Head of caudate nucleus (tissue), 42 donors: ENCODE data around the gene CNOT4.

Experiments
- DNase-seq, 42 donors: peaks; one replicate each; pipeline versions ENCODE4 v3.0.0 to v3.0.0-alpha.2; 2020 to 2021; ENCODE audit warnings: mixed read lengths in 7 of 42
- intact Hi-C: fragments of 100-400 bp; cut with DNase I; formaldehyde crosslinking; loops from one replicate; pipeline ENCODE4 v1.15.0; 2022

The CNOT4 gene

GRCh38 chr7:135414208-135414607 lies 95.7 kb downstream of the CNOT4 start:
- DNase-seq: no peak
- intact Hi-C loops: no loop called here

GRCh38 chr7:135411098-135411497 lies 98.8 kb downstream of the CNOT4 start:
- intact Hi-C loops: no loop called here
- DNase-seq: no peak

- no peak for DNase-seq
- intact Hi-C loops: no loop called here
Observed at GRCh38 chr7:135410543-135410942, 99.4 kb downstream of the CNOT4 start.

GRCh38 chr7:135409845-135410542 lies 99.9 kb downstream of the CNOT4 start:
- no peak for DNase-seq
- intact Hi-C loops: no loop called here

- DNase-seq: no peak
- intact Hi-C loops: no loop called here
Observed at GRCh38 chr7:135407884-135408283, 102.0 kb downstream of the CNOT4 start.

GRCh38 chr7:135406918-135407317 lies 103.0 kb downstream of the CNOT4 start:
- intact Hi-C loops: no loop called here
- no peak for DNase-seq

GRCh38 chr7:135405969-135406368 lies 103.9 kb downstream of the CNOT4 start:
- DNase-seq: no peak
- intact Hi-C loops: no loop called here

GRCh38 chr7:135403302-135403701 lies 106.6 kb downstream of the CNOT4 start:
- no peak for DNase-seq

GRCh38 chr7:135397689-135398088 lies 112.2 kb downstream of the CNOT4 start:
- no peak for DNase-seq
- intact Hi-C loops: no loop called here

More at GRCh38 chr7:135403302-135403701, 106.6 kb downstream of the CNOT4 start:
- intact Hi-C loops: no loop called here

- intact Hi-C loops: no loop called here
- DNase-seq: no peak
Observed at GRCh38 chr7:135392701-135393100, 117.2 kb downstream of the CNOT4 start.

GRCh38 chr7:135391514-135391913 lies 118.4 kb downstream of the CNOT4 start:
- no peak for DNase-seq
- intact Hi-C loops: no loop called here

- DNase-seq: no peak
- intact Hi-C loops: no loop called here
Observed at GRCh38 chr7:135390829-135391228, 119.1 kb downstream of the CNOT4 start.

GRCh38 chr7:135389971-135390370 lies 119.9 kb downstream of the CNOT4 start:
- DNase-seq: no peak
- intact Hi-C loops: no loop called here

GRCh38 chr7:135388616-135389015 lies 121.3 kb downstream of the CNOT4 start:
- DNase-seq: no peak
- intact Hi-C loops: no loop called here

- DNase-seq: no peak
- intact Hi-C loops: no loop called here
Observed at GRCh38 chr7:135386776-135387175, 123.1 kb downstream of the CNOT4 start.

GRCh38 chr7:135386181-135386580 lies 123.7 kb downstream of the CNOT4 start:
- intact Hi-C loops: no loop called here
- DNase-seq: no peak

GRCh38 chr7:135385209-135385608 lies 124.7 kb downstream of the CNOT4 start:
- DNase-seq: peak in 11 of 42 donors; percentile 5 to 59 (median 26)
- intact Hi-C loops: no loop called here

GRCh38 chr7:135383525-135384175 lies 126.3 kb downstream of the CNOT4 start:
- intact Hi-C loops: no loop called here
- no peak for DNase-seq

- no peak for DNase-seq
- intact Hi-C loops: no loop called here
Observed at GRCh38 chr7:135382173-135382572, 127.7 kb downstream of the CNOT4 start.

- DNase-seq: no peak
- intact Hi-C loops: no loop called here
Observed at GRCh38 chr7:135381369-135381768, 128.5 kb downstream of the CNOT4 start.

- DNase-seq: no peak
- intact Hi-C loops: no loop called here
Observed at GRCh38 chr7:135380351-135380750, 129.6 kb downstream of the CNOT4 start.
